ENCODE data around the gene FCER1A. TPM values are rescaled to one million over a fixed set of nuclear protein-coding genes. Genes with fewer than 3 reads are reported as not detected.

FCER1A gene
- total RNA-seq, 1 experiment from 2014 or later, result not detected

DNA sequence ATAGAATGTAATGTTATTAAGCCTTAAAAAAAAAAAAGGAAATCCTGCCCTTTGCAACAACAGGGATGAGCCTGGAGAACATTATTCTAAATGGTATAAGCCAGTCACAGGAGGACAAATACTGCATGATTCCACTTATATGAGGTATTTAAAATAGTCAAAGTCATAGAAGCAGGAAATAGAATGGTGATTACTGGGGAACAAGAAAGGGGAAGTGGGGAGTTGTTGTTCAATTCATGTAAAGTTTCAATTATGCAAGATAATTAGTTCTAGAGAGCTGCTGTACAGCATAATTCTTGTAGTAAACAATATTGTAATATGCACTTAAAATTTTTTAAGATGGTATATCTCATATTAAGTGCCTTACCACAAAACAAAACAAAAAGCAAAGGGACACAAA, 13.2 kb downstream of the FCER1A start:
- DNase-seq, result no peak
- Histone ChIP-seq H3K23me2 (ENCODE audit: insufficient read length, low read depth, low read length, poor library complexity, severe bottlenecking) (no peaks in the 10 kb centered on the region), H2BK20ac (ENCODE audit: low read depth, low read length, poor library complexity, severe bottlenecking) (no peak overlapping the region), H2BK120ac (ENCODE audit: low read depth, low read length, poor library complexity, severe bottlenecking) (no peak overlapping the region), H3K4ac (ENCODE audit: low read depth, low read length) (no peak overlapping the region), H3T11ph (ENCODE audit: low read length) (no peak overlapping the region), H4K5ac (ENCODE audit: insufficient read length, low read depth, low read length) (no peak overlapping the region), H3K27ac (ENCODE audit: insufficient read length, low read depth, low read length) (no peak overlapping the region), H2AK5ac (ENCODE audit: insufficient read length, low read length) (no peak overlapping the region), H3K18ac (ENCODE audit: insufficient read length, low read depth, low read length) (no peak overlapping the region), H2AFZ (ENCODE audit: low read length) (no peak overlapping the region), H3K79me2 (ENCODE audit: insufficient read depth, low read length) (no peaks in the 10 kb centered on the region), H3K9me3 (ENCODE audit: control insufficient read depth, low read depth, low read length) (no peaks in the 10 kb centered on the region), H3K27me3 (ENCODE audit: insufficient read depth, low read length) (no peaks in the 10 kb centered on the region), H4K20me1 (ENCODE audit: control insufficient read depth, insufficient read depth, insufficient read length) (no peaks in the 10 kb centered on the region), H3K56ac (ENCODE audit: insufficient read length, low read depth, low read length) (no peak overlapping the region), H4K91ac (ENCODE audit: insufficient read length, low read depth, low read length) (no peak overlapping the region), H2BK15ac (ENCODE audit: low read depth, low read length) (no peak overlapping the region), H3K9ac (ENCODE audit: extremely low read depth, insufficient read length, low read length) (no peak overlapping the region), H3K23ac (ENCODE audit: insufficient read length, low read depth, low read length) (no peak overlapping the region), H4K8ac (replicated peaks; ENCODE audit: insufficient read length, low read depth, low read length) (no peak overlapping the region), H2BK12ac (ENCODE audit: insufficient read length, low read depth, low read length) (no peak overlapping the region), H3K79me1 (ENCODE audit: insufficient read depth, low read depth, low read length, poor library complexity, severe bottlenecking) (no peaks in the 10 kb centered on the region), H2BK5ac (ENCODE audit: insufficient read length, low read length) (no peak overlapping the region), H3K4me2 (ENCODE audit: insufficient read depth, insufficient read length, low read length) (no peak overlapping the region), H3K4me1 (ENCODE audit: insufficient read depth, low read length) (no peaks in the 10 kb centered on the region), H3K14ac (ENCODE audit: insufficient read depth, low read length) (no peak overlapping the region)
- Mint-ChIP-seq H3K4me1 (no peaks in the 10 kb centered on the region), H3K27me3 (ENCODE audit: low read depth) (peaks cover 3% of the 10 kb centered on the region), H3K4me3 (no peak overlapping the region), H3K9me3 (peaks cover 0 to 20% of the 10 kb centered on the region in 2 experiments; a peak in 1 of 5 replicates), H3K27ac (no peak overlapping the region), H3K36me3 (ENCODE audit: insufficient read depth in 1 of 3, low read depth in 3 of 3) (peaks cover 0 to 21% (median 0%) of the 10 kb centered on the region in 3 experiments; a peak in 2 of 7 replicates)
- TF ChIP-seq CTCF (conservative IDR thresholded peaks at IDR 0.05), result no peak

Measured in H9 (cell line).